H1 (cell line): Measurements from ENCODE around the gene ZNF738. TPM values are rescaled to one million over a fixed set of nuclear protein-coding genes. Genes with fewer than 3 reads are reported as not detected.
"Not testable (repeated sequence)": the region's sequence is repeated elsewhere in the genome, so short reads cannot be mapped to it uniquely, and the experiment has no call there.

ENCODE experiments used
- CTCF ChIA-PET: fragments of 300-600 bp; sonication (Branson Sonifier 250); formaldehyde crosslinking; loops from one replicate; lab custom pipeline; 2021; ENCODE audit not compliant: partially characterized antibody; lab: Charles Lee
- POLR2A ChIA-PET: fragments of 300-600 bp; sonication (Branson Sonifier 250); formaldehyde crosslinking; loops from one replicate; lab custom pipeline; 2021; ENCODE audit warnings: inconsistent platforms; ENCODE audit not compliant: partially characterized antibody; lab: Charles Lee
- DNase-seq, 2 experiments: peaks; one replicate each; pipeline versions ENCODE4 v3.0.0 to v3.0.0-alpha.2; 2010 to 2022; ENCODE audit warnings: low spot score in 2 of 2, low read depth in 1 of 2, mixed read lengths in 1 of 2
- FAIRE-seq: peaks from 2 replicates; lab custom pipeline; 2011; peaks lifted over from hg19 to GRCh38; lab: Jason Lieb, UNC
- H2AFZ ChIP-seq: 2 replicates; pipeline ENCODE4 v1.8.1; 2012; ENCODE audit warnings: low read length, inconsistent platforms
- H2AK5ac ChIP-seq: 2 replicates; pipeline ENCODE4 v1.6.1; 2013; ENCODE audit warnings: low read depth, low read length
- H2BK120ac ChIP-seq: replicated peaks from 2 replicates; pipeline ENCODE3; 2013; ENCODE audit warnings: low read depth, low read length, inconsistent platforms
- H2BK12ac ChIP-seq: 2 replicates; pipeline ENCODE4 v1.6.1; 2013; ENCODE audit warnings: low read depth, low read length
- H2BK15ac ChIP-seq: 2 replicates; pipeline ENCODE4 v1.6.1; 2013; ENCODE audit warnings: low read length
- H2BK20ac ChIP-seq: 2 replicates; pipeline ENCODE4 v1.6.1; 2013; ENCODE audit warnings: low read length
- H2BK5ac ChIP-seq: 2 replicates; pipeline ENCODE4 v1.6.1; 2013; ENCODE audit warnings: low read depth, low read length
- H3K14ac ChIP-seq: 2 replicates; pipeline ENCODE4 v1.6.1; 2013; ENCODE audit warnings: inconsistent platforms; ENCODE audit not compliant: insufficient read length
- H3K18ac ChIP-seq: 2 replicates; pipeline ENCODE4 v1.6.1; 2013; ENCODE audit warnings: low read length; ENCODE audit errors: extremely low read depth
- H3K23ac ChIP-seq: 2 replicates; pipeline ENCODE4 v1.6.1; 2013; ENCODE audit warnings: inconsistent platforms; ENCODE audit not compliant: insufficient read length
- H3K23me2 ChIP-seq: 2 replicates; pipeline ENCODE4 v1.6.1; 2013; ENCODE audit warnings: low read depth, low read length
- H3K27ac ChIP-seq: 2 replicates; pipeline ENCODE4 v1.6.1; 2011; ENCODE audit warnings: low read depth, low read length, inconsistent platforms
- H3K27me3 ChIP-seq, 4 experiments: replicated peaks in 1 of 4; 1 replicate in 1 of 4; 2 replicates in 3 of 4; pipeline versions ENCODE4 v1.6.1 to v1.8.1; 2011 to 2013; ENCODE audit warnings: low read length in 3 of 4, mild to moderate bottlenecking in 3 of 4, inconsistent platforms in 2 of 4, mixed read lengths in 2 of 4, moderate library complexity in 1 of 4; ENCODE audit not compliant: control insufficient read depth in 3 of 4, insufficient read depth in 3 of 4; ENCODE audit errors: extremely low read depth in 1 of 4
- H3K36me3 ChIP-seq, 4 experiments: 2 replicates each; pipeline versions ENCODE4 v1.6.1 to v1.8.1; 2011 to 2013; ENCODE audit warnings: mild to moderate bottlenecking in 4 of 4, low read length in 3 of 4, moderate library complexity in 2 of 4, control low read depth in 1 of 4, inconsistent platforms in 1 of 4; ENCODE audit not compliant: insufficient read depth in 4 of 4, control insufficient read depth in 2 of 4
- H3K4ac ChIP-seq: replicated peaks from 2 replicates; pipeline ENCODE3; 2013; ENCODE audit warnings: low read length, low read depth, mixed read lengths, inconsistent platforms; ENCODE audit not compliant: insufficient read length
- H3K4me1 ChIP-seq, 4 experiments: replicated peaks in 1 of 4; 1 replicate in 1 of 4; 2 replicates in 3 of 4; pipeline versions ENCODE4 v1.6.1 to v1.8.1; 2011 to 2013; ENCODE audit warnings: low read length in 3 of 4, inconsistent platforms in 2 of 4, mixed read lengths in 1 of 4; ENCODE audit not compliant: insufficient read depth in 4 of 4, control insufficient read depth in 3 of 4
- H3K4me2 ChIP-seq, 2 experiments: 2 replicates each; pipeline versions ENCODE4 v1.6.1 to v1.8.1; 2011 to 2013; ENCODE audit warnings: low read depth in 2 of 2, low read length in 2 of 2, control low read depth in 1 of 2, inconsistent platforms in 1 of 2, mild to moderate bottlenecking in 1 of 2; ENCODE audit not compliant: insufficient read depth in 1 of 2
- H3K4me3 ChIP-seq, 4 experiments: fragments of 200-600, 300-600 bp in 1 of 4; sonication (generic), shearing (Covaris generic), sonication (Bioruptor Twin) in 1 of 4; 2 replicates each; pipeline versions ENCODE4 v1.5.1 to v1.8.1; 2011 to 2016; ENCODE audit warnings: low read length in 4 of 4, low read depth in 3 of 4, control low read depth in 2 of 4, inconsistent platforms in 2 of 4, mild to moderate bottlenecking in 2 of 4, mixed read lengths in 1 of 4, moderate library complexity in 1 of 4; ENCODE audit not compliant: insufficient read depth in 2 of 4; ENCODE audit errors: extremely low read depth in 1 of 4
- H3K56ac ChIP-seq: replicated peaks from 2 replicates; pipeline ENCODE3; 2013; ENCODE audit warnings: low read depth, mild to moderate bottlenecking, mixed read lengths, low read length, inconsistent platforms; ENCODE audit not compliant: insufficient read length
- H3K79me1 ChIP-seq: 2 replicates; pipeline ENCODE4 v1.6.1; 2013; ENCODE audit warnings: low read depth, low read length, control low read depth
- H3K79me2 ChIP-seq, 2 experiments: 2 replicates each; pipeline versions ENCODE4 v1.6.1 to v1.8.1; 2012 to 2013; ENCODE audit warnings: low read length in 2 of 2, mild to moderate bottlenecking in 2 of 2, inconsistent platforms in 1 of 2; ENCODE audit not compliant: insufficient read depth in 2 of 2, control insufficient read depth in 1 of 2
- H3K9ac ChIP-seq, 4 experiments: replicated peaks in 1 of 4; 1 replicate in 1 of 4; 2 replicates in 3 of 4; pipeline versions ENCODE4 v1.6.1 to v1.8.1; 2011 to 2013; ENCODE audit warnings: low read depth in 3 of 4, low read length in 3 of 4, control low read depth in 2 of 4, mild to moderate bottlenecking in 2 of 4, moderate library complexity in 2 of 4, inconsistent platforms in 1 of 4; ENCODE audit errors: extremely low read depth in 1 of 4
- H3K9me3 ChIP-seq, 2 experiments: 2 replicates each; pipeline versions ENCODE4 v1.6.1 to v1.8.1; 2012 to 2013; ENCODE audit warnings: mild to moderate bottlenecking in 2 of 2, moderate library complexity in 2 of 2, control low read depth in 1 of 2, inconsistent platforms in 1 of 2, low read depth in 1 of 2, low read length in 1 of 2, mixed read lengths in 1 of 2; ENCODE audit not compliant: insufficient read depth in 2 of 2
- H4K20me1 ChIP-seq, 2 experiments: replicated peaks in 1 of 2; 2 replicates each; pipeline versions ENCODE3 to v1.8.1; 2011 to 2013; ENCODE audit warnings: inconsistent platforms in 2 of 2, low read length in 2 of 2, mild to moderate bottlenecking in 1 of 2; ENCODE audit not compliant: insufficient read depth in 2 of 2, control insufficient read depth in 1 of 2
- H4K5ac ChIP-seq: 2 replicates; pipeline ENCODE4 v1.6.1; 2013; ENCODE audit warnings: low read length, low read depth, mixed read lengths, inconsistent platforms; ENCODE audit not compliant: insufficient read length
- H4K8ac ChIP-seq: 2 replicates; pipeline ENCODE4 v1.8.0; 2013; ENCODE audit warnings: mild to moderate bottlenecking, moderate library complexity, low read length, inconsistent platforms; ENCODE audit not compliant: insufficient read depth; ENCODE audit errors: extremely low read depth
- H4K91ac ChIP-seq: replicated peaks from 2 replicates; pipeline ENCODE3; 2013; ENCODE audit warnings: low read length, mixed read lengths, inconsistent platforms; ENCODE audit not compliant: insufficient read length
- WGBS, 2 experiments: shearing (Covaris generic) in 1 of 2; methylation state at CpG; one replicate each; pipeline versions ENCODE4 v1.1.6 to v1.1.7; 2013 to 2015; ENCODE audit warnings: low lambda C conversion rate in 2 of 2, mixed read lengths in 2 of 2, inconsistent platforms in 1 of 2, low coverage in 1 of 2, missing lambda C conversion rate in 1 of 2; ENCODE audit not compliant: insufficient replicate concordance in 2 of 2, insufficient coverage in 1 of 2, insufficient read length in 1 of 2; ENCODE audit errors: extremely low coverage in 1 of 2, missing lambda C conversion rate in 1 of 2; 5-methylcytosine and 5-hydroxymethylcytosine counted together
- polyA plus RNA-seq, 7 experiments: library from polyadenylated mRNA; depleted of rRNA in 3 of 7; stranded (reverse) in 5 of 7; unstranded in 2 of 7; fragments of >200 nt in 5 of 7; fragments of 200-250 nt in 2 of 7; gene quantifications; 1 replicate in 5 of 7; 2 replicates in 1 of 7; 4 replicates in 1 of 7; pipeline versions ENCODE4 v1.2.1 to v1.2.3, GENCODE V29; 2011 to 2013; ENCODE audit warnings: missing spikeins in 2 of 7, mixed read lengths in 2 of 7
- total RNA-seq: library from RNA; stranded (reverse); fragmentation: NEBNext Ultra II Directional; extraction: Animal tissue kit (Norgen Biotek cat#: 25700); gene quantifications from 2 replicates; pipeline ENCODE4 v1.2.1, GENCODE V29; 2021

ZNF738 gene
- total and polyA plus RNA-seq, 2 of the 8 experiments (the other 6 are each of a cell fraction or from before 2014, with no cell fraction given): 78.1 to 148 TPM

DNA sequence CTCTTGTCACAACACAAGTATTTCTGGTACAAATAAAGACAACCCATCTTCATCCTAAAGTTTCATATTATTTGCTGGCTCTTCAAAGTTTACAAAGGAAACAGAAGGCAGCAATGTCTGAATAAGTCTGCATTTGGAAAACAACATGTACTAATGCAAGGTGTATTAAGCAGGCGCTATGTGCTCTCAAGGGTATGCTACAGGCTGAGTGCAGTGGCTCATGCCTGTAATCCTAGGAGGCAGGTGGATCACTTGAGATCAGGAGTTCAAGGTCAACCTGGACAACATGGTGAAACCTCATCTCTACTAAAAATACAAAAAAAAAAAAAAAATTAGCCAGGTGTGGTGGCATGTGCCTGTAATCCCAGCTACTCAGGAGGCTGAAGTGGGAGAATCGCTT lies 46.0 kb upstream of the ZNF738 start:
- not testable (repeated sequence) for H3K9me3 ChIP-seq, H4K91ac ChIP-seq, H3K23ac ChIP-seq, H3K9ac ChIP-seq, H3K14ac ChIP-seq, H3K4ac ChIP-seq, H3K36me3 ChIP-seq, H2AK5ac ChIP-seq, FAIRE-seq, H2AFZ ChIP-seq, H2BK5ac ChIP-seq, H4K20me1 ChIP-seq, H3K27ac ChIP-seq, H4K8ac ChIP-seq, H2BK20ac ChIP-seq, H3K23me2 ChIP-seq, H3K18ac ChIP-seq, H2BK15ac ChIP-seq, H4K5ac ChIP-seq, H2BK120ac ChIP-seq, H2BK12ac ChIP-seq, H3K4me2 ChIP-seq, H3K4me3 ChIP-seq, H3K56ac ChIP-seq, H3K79me1 ChIP-seq, H3K4me1 ChIP-seq, DNase-seq, H3K27me3 ChIP-seq
- 88% methylated on average over 2 of the region's 2 CpGs; no CpG with 5 or more reads in 1 of the 2 experiments for WGBS, 2 experiments
- ChIA-PET POLR2A (interaction anchor here (0.6 to 2.2 kb wide), 4 partner anchors 10 to 1909 kb away, joined by 3 to 10 read pairs (median 6); partner anchors contain the start of gene ZNF708), CTCF (interaction anchor here (0.6 kb wide), 1 partner anchor 18 kb away, joined by 3 read pairs; no protein-coding TSS in a partner anchor)
- peaks cover 0 to 71% of the 10 kb centered on the region in 2 experiments; a peak in 3 of 4 replicates for H3K79me2 ChIP-seq
